ENCODE results near the gene ANKH.
"Not testable (repeated sequence)": the region's sequence is repeated elsewhere in the genome, so short reads cannot be mapped to it uniquely, and the experiment has no call there.

Gene ANKH

GRCh38 chr5:14853685-14854084 is 17.9 kb downstream of the ANKH start:
- no peak for DNase-seq

- no peak for DNase-seq
Measured at GRCh38 chr5:14852779-14853178, 18.8 kb downstream of the ANKH start.

GRCh38 chr5:14851999-14852526 is 19.5 kb downstream of the ANKH start:
- no peak for DNase-seq

GRCh38 chr5:14851597-14851996 is 20.0 kb downstream of the ANKH start:
- no peak for DNase-seq

GRCh38 chr5:14851050-14851419 is 20.5 kb downstream of the ANKH start:
- no peak for DNase-seq

GRCh38 chr5:14850419-14851049 is 21.0 kb downstream of the ANKH start:
- DNase-seq, result no peak

- no peak for DNase-seq
Measured at GRCh38 chr5:14849516-14850294, 21.9 kb downstream of the ANKH start.

GRCh38 chr5:14848942-14849341 is 22.6 kb downstream of the ANKH start:
- not testable (repeated sequence) for DNase-seq

GRCh38 chr5:14848385-14848784 is 23.2 kb downstream of the ANKH start:
- no peak for DNase-seq

GRCh38 chr5:14847471-14847870 is 24.1 kb downstream of the ANKH start:
- DNase-seq, result no peak

GRCh38 chr5:14842117-14842516 is 29.5 kb downstream of the ANKH start:
- no peak for DNase-seq

GRCh38 chr5:14840624-14841023 is 31.0 kb downstream of the ANKH start:
- no peak for DNase-seq

GRCh38 chr5:14838396-14839319 is 32.9 kb downstream of the ANKH start:
- DNase-seq, result no peak

- not testable (repeated sequence) for DNase-seq
Measured at GRCh38 chr5:14837423-14838122, 34.0 kb downstream of the ANKH start.

GRCh38 chr5:14834584-14835550 is 36.7 kb downstream of the ANKH start:
- DNase-seq, result no peak

GRCh38 chr5:14834062-14834461 is 37.5 kb downstream of the ANKH start:
- DNase-seq, result no peak

GRCh38 chr5:14831006-14831338 is 40.6 kb downstream of the ANKH start:
- no peak for DNase-seq

GRCh38 chr5:14830210-14831005 is 41.2 kb downstream of the ANKH start:
- no peak for DNase-seq

- no peak for DNase-seq
Measured at GRCh38 chr5:14829396-14829795, 42.2 kb downstream of the ANKH start.

GRCh38 chr5:14826714-14827113 is 44.9 kb downstream of the ANKH start:
- no peak for DNase-seq

- no peak for DNase-seq
Measured at GRCh38 chr5:14825977-14826376, 45.6 kb downstream of the ANKH start.
